LHCN-M2 (cell line): ENCODE data around the gene VSIG4. TPM values are rescaled to one million over a fixed set of nuclear protein-coding genes. Genes with fewer than 3 reads are reported as not detected.
A peak's percentile ranks its signal among the peaks of the same experiment; 100 is the strongest.
"Not testable (repeated sequence)": the region's sequence is repeated elsewhere in the genome, so short reads cannot be mapped to it uniquely, and the experiment has no call there.

Experiments used
- DNase-seq: peaks from one replicate; pipeline ENCODE4 v3.0.0-alpha.2; 2012; ENCODE audit warnings: low read depth
- polyA plus RNA-seq: library from polyadenylated mRNA; unstranded; fragments of >200 nt; gene quantifications from one replicate; pipeline ENCODE4 v1.2.1, GENCODE V29; 2012; ENCODE audit warnings: missing spikeins
- total RNA-seq: library from RNA; depleted of rRNA; stranded (reverse); fragments of >200 nt; gene quantifications from 2 replicates; pipeline ENCODE4 v1.2.3, GENCODE V29; 2014; rRNA removed

The VSIG4 gene, protein sequence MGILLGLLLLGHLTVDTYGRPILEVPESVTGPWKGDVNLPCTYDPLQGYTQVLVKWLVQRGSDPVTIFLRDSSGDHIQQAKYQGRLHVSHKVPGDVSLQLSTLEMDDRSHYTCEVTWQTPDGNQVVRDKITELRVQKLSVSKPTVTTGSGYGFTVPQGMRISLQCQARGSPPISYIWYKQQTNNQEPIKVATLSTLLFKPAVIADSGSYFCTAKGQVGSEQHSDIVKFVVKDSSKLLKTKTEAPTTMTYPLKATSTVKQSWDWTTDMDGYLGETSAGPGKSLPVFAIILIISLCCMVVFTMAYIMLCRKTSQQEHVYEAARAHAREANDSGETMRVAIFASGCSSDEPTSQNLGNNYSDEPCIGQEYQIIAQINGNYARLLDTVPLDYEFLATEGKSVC
- total RNA-seq, result not detected in 2 replicates
- polyA plus RNA-seq, result not detected

- DNase-seq, result no peak
Measured at GRCh38 chrX:66039944-66040343, at the start of gene VSIG4. TSS of gene VSIG4 (minus strand) at chrX:66040080. CDS start at chrX:66039998, 82 bp downstream.

DNA sequence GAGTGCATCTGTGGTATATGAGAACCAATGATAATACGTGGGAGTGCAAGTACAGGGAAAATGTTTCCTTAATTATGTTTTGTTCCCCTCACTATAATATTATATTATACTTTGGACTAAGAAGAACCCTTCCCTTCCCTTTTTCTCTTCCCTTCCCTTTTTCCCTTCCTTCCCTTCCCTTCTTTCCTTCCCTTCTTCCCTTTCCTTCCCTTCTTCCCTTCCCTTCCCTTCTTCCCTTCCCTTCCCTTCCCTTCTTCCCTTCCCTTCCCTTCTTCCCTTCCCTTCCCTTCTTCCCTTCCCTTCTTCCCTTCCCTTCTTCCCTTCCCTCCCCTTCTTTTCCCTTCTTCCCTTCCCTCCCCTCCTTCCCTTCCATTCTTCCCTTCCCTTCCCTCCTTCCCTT, 36.9 kb upstream of the VSIG4 start:
- no peak for DNase-seq

- no peak for DNase-seq
Measured at GRCh38 chrX:66074920-66075879, 35.3 kb upstream of the VSIG4 start.

DNA sequence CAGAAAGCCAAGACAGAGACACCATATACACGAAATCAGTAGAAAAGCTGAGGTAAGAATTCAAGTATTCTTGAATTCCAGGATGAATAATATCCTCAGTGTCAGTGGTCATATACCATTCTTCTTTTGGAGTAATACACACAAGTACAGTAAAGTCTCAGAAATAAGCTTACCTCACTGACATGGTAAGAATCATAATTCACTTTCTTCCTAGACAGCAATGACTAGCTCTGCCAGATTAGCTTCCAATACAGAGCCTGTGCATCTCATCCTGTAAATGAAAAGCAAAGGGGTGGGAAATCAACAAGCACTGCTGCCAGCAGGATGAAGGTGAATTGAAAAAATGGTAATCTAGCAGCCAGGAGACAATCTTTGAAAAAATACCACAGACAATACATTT, 31.2 kb upstream of the VSIG4 start:
- no peak for DNase-seq

DNA sequence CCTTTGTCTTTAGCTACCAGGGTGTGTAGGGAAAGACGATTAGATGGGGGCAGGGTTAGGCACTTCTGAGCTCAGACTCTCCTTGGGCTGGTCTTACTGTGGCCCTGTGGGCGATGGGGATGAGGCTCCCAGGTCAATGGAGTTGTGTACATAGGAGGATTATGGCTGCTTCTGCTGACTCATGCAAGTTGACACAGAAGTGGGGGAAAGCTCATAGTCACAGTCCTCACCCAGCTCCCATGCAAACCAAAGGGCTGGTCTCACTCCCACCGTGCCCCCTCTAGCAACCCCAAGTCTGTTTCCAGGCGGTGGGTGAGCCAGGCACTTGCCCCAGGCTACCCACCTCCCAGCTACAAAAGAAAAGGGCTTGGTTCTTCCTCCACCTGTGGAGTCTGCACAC, 24.4 kb upstream of the VSIG4 start:
- DNase-seq, result no peak

DNA sequence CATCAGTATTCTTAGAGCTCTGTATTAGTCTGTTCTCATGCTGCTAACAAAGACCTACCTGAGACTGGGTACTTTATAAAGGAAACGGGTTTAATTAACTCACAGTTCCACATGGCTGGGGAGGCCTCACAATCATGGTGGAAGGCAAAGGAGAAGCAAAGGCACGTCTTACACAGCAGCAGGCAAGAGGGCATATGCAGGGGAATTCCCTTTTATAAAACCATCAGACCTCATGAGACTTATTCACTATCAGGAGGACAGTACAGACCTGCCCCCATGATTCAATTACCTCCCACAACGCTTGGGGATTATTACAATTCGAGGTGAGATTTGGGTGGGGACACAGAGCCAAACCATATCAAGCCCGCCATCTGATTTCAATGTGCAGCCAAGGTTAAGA, 17.1 kb upstream of the VSIG4 start:
- DNase-seq, result not testable (repeated sequence)

DNA sequence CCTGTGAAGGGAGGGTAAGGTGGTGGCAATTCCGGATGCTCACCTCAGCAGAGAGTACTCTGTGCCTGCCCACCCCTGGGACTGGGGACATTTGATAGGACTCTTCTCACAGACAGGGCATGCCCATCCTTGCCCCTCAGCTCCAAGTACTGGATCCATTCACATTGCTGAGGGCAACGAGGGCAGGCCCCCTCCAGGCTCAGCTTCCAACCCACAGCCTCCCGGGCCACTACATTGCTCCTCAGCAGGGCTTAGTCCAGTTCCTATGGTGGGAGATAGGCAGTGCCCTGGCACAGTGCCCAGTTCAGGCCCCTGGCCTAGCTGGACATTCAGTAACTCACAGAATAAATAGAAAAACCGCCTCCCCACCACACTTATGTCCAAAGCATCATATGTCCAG, 15.1 kb upstream of the VSIG4 start:
- DNase-seq, result no peak

DNA sequence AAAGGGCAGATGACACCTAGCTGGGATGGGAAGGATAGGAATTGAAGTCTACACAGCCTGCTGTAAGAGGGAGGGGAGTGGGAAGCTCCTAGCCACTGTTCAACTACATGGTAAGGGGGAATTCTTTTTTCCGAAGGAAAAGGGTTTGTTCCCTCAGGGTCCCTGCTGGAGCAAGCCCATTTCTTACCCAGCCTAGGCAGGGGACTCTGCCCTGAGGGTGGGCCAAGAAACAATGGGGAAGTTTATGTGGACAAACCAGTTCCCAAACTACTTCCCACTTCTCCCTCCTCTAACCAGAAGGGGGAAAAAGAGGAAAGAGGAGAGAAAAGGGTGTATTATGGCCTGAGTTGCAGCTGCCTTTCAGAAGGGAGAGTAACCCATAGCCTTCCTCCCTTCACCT, 13.5 kb upstream of the VSIG4 start:
- no peak for DNase-seq

DNA sequence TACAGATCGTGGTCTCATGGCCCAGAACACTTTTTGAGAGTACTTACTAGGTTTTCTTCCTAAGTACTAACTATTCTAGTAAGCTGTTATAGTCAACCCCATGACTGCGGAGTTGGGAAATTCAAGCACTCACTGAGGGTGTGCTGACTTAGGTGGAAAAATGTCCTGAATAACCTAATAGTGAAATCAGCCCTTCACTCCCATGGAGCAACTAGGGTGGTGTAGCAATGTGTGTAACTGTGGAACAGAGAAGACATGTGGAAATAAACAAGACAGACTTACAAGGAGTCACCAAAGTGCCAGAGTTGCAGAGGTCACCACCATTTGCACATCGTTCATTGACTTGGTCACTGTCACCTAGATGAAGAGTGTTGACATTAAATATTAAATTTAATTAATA, 12.1 kb upstream of the VSIG4 start:
- no peak for DNase-seq

- DNase-seq, result no peak
Measured at GRCh38 chrX:66050140-66050569, 10.3 kb upstream of the VSIG4 start.

DNA sequence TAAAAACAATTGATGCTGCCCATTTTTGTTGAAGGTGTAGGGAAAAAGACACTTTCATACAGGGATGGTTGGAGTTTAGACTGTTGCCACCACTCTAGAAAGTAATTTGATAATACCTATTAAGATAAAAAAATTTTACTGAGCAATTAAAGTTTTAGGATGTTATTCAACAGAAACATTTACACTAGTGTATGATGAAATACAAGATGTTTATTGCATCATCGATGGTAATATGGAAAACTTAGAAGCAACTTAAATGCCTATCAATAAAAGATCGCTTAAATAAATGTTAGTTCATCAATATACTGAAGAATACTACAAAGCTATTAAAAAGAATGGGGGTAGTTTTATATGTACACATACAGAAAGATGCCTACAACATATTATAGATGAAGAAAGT, 9.2 kb upstream of the VSIG4 start:
- no peak for DNase-seq

GRCh38 chrX:66046612-66047235, 6.8 kb upstream of the VSIG4 start:
- DNase-seq, result no peak

DNA sequence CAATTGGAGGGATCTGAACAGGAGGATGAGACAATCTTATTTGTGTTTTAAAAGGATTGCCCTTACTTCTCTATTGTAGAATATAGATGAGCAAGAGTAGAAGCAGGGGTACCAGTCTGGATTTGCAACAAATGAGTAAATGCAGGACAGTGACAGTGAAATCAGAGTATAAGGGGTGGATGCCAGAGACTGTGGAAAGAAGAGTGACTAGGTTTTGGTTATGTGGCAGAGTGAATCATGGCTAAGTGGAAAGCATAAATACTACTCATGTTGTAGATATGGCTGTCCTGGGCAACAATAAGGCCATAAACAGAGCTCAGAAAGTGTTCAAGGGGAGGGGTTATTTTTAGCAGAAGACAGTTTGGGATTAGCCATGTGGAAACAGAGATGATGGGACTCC, 6.0 kb upstream of the VSIG4 start:
- no peak for DNase-seq

DNA sequence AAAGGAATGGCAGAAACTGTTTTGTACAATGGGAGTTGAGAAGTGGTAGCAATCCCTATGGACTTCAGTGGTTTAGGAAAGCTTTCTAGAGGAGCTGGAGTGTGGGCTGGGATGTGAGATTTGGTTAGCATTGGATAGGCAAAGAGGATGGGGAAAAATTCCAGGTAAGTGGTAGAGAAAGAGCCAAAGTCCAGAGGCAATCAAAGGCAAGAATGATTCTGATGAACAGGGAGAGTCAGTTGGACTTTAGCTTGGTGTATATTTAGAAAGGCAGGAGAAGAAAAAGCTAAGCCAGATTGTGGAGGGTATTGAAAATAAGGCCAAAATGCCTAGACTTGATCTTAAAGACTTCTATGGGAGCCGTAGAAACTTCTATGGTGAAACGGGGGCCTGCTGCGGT, 3.7 kb upstream of the VSIG4 start:
- DNase-seq, result no peak

DNA sequence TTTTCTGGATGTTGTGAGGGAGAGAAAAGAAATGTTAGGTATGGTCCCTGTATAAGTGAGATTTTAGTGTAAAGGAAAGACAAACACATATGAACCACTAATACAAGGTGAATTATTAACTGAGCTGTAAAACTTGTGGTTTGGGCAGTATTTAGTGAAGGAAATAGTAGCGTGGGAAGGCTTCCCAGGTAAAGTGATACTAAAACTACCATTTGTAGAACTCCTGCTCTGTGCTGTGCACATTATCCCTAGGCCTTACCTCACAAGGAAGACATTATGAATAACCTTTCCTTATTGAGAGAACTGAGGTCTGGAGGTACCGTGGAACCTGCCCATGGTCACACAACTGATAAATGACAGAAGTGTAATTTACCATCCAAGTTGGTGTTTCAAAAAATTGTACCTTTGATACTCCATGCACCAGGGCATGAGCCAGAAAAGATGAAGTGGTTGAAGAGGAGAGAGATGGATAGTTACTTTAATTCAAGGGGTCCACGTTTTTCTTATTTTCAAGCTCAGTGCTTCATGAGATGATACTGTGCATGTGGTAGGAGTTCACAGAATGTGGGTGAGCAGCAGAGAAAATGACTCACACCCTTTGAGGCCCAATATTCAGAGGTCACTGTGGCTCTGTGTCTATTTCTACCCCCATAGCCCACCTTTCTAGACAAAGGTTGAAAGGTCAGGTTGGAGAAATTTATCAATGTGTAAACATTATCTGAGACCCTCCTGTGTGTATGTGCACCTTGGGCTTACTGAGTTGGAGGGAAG, 2.6 kb upstream of the VSIG4 start:
- no peak for DNase-seq

- no peak for DNase-seq
Measured at GRCh38 chrX:66038115-66038514, 1.8 kb downstream of the VSIG4 start.

DNA sequence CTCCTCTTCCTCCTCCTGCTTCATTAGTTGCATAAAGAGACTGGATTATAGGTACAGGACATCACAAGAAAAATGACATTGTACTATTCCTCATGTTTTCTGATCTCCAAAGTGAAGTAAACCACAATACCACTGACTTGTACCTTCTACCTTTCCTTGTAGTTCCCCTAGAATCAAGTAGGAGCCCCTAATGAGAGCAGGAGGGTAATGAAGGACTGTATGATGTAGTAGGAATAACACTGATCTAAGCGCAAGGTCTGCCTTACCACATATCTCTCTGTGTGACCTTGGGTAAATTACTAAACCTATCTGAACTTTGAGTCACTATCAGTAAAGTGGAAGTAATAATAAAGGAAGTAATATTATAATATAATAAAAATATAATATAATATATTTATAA, 3.6 kb downstream of the VSIG4 start:
- no peak for DNase-seq

DNA sequence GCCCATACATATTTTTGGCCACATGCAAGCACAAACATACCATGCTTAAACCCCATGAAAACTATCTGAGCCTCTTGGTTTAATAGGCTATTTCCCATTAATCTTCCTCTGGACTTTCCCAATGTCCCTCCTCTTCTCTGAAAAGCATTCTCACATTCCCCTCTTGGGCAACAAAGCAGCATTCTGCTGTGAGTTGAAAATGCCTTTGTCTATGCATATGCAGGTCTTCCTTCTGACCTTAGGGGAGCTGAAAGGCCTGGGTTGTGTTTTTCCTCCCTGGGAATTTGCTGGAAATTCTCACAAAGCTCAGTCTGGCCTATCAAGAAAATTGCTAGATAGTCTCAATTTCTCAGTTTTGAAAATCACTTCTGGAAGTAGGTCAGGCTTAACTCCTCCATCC, 4.2 kb downstream of the VSIG4 start:
- no peak for DNase-seq

- DNase-seq, result peak; percentile 5
Measured at GRCh38 chrX:66030505-66031317, 9.2 kb downstream of the VSIG4 start.

DNA sequence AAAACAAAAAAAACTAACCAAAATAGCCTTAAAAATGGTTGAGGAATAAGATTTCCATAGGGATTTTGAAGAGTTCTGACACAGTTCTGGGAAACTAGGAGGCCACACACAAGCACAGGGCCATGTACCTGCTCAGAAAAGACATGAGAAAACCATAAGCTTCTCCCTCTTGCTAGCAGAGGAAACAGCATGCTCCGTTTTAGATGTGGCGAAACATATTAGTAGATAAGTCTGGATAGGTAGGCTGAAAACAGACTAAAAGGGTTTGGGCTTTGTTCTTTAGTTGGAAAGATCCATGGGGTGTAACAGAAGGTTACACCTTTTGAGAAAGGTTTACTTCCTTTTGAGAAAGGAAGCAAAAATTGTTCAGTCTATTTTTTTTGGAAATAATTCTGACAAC, 10.9 kb downstream of the VSIG4 start:
- DNase-seq, result no peak
